HG03439 (cell line): Measurements from ENCODE around the gene ETHE1.

Experiments
- ATAC-seq: cut with Tn5 transposase; IDR thresholded peaks from one replicate; pipeline ENCODE4 v1.9.1; 2021; ENCODE audit warnings: mild to moderate bottlenecking, moderate library complexity; ENCODE audit not compliant: unreplicated experiment

Gene ETHE1

GRCh38 chr19:43495082-43495481, 31.9 kb downstream of the ETHE1 start:
- no peak for ATAC-seq

- no peak for ATAC-seq
Observed at GRCh38 chr19:43490759-43491158, 36.2 kb downstream of the ETHE1 start.

- no peak for ATAC-seq
Observed at GRCh38 chr19:43489979-43490599, 36.9 kb downstream of the ETHE1 start.

GRCh38 chr19:43489310-43489709, 37.7 kb downstream of the ETHE1 start:
- ATAC-seq: no peak

GRCh38 chr19:43488179-43488578, 38.8 kb downstream of the ETHE1 start:
- ATAC-seq: no peak

- no peak for ATAC-seq
Observed at GRCh38 chr19:43486412-43486811, 40.6 kb downstream of the ETHE1 start.

GRCh38 chr19:43485951-43486350, 41.0 kb downstream of the ETHE1 start:
- ATAC-seq: no peak

- ATAC-seq: no peak
Observed at GRCh38 chr19:43483281-43483680, 43.7 kb downstream of the ETHE1 start.

- ATAC-seq: no peak
Observed at GRCh38 chr19:43482193-43482592, 44.8 kb downstream of the ETHE1 start.

- ATAC-seq: no peak
Observed at GRCh38 chr19:43481701-43482100, 45.3 kb downstream of the ETHE1 start.

GRCh38 chr19:43480574-43480973, 46.4 kb downstream of the ETHE1 start:
- ATAC-seq: no peak

- ATAC-seq: no peak
Observed at GRCh38 chr19:43479961-43480561, 46.9 kb downstream of the ETHE1 start.

GRCh38 chr19:43479226-43479625, 47.8 kb downstream of the ETHE1 start:
- ATAC-seq: no peak

- no peak for ATAC-seq
Observed at GRCh38 chr19:43478323-43478722, 48.7 kb downstream of the ETHE1 start.

- no peak for ATAC-seq
Observed at GRCh38 chr19:43476606-43477005, 50.4 kb downstream of the ETHE1 start.

- peak; percentile 77 for ATAC-seq
Observed at GRCh38 chr19:43474986-43475705, 51.9 kb downstream of the ETHE1 start.

- no peak for ATAC-seq
Observed at GRCh38 chr19:43474487-43474886, 52.5 kb downstream of the ETHE1 start.

- no peak for ATAC-seq
Observed at GRCh38 chr19:43471091-43471490, 55.9 kb downstream of the ETHE1 start.

GRCh38 chr19:43470288-43470687, 56.7 kb downstream of the ETHE1 start:
- ATAC-seq: no peak

- ATAC-seq: no peak
Observed at GRCh38 chr19:43469160-43469480, 57.9 kb downstream of the ETHE1 start.

GRCh38 chr19:43468354-43469159, 58.4 kb downstream of the ETHE1 start:
- no peak for ATAC-seq

- ATAC-seq: no peak
Observed at GRCh38 chr19:43467730-43468129, 59.3 kb downstream of the ETHE1 start.
